ENCODE measurements around the gene EDEM1.

DNA sequence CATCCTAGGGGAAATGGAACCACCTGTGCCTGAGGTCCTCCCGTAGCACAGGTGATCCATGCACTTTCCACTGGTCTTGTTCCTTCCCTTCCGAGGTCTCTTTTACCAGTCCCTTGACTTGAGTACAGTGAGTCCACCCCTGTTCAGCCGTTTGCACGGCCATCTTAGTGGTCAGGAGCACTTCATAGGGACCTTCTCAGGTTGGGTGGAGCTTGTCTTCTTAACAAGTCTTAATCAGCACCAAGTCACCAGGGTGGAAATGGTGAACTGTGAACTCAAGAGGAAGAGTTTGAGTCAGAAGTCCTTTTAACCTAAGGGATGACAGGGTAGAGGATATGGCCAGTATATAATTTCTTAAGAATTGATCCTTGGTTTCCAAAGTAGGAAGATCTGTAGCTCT, 44.0 kb upstream of the EDEM1 start:
- TF ChIP-seq, protein P1, sequence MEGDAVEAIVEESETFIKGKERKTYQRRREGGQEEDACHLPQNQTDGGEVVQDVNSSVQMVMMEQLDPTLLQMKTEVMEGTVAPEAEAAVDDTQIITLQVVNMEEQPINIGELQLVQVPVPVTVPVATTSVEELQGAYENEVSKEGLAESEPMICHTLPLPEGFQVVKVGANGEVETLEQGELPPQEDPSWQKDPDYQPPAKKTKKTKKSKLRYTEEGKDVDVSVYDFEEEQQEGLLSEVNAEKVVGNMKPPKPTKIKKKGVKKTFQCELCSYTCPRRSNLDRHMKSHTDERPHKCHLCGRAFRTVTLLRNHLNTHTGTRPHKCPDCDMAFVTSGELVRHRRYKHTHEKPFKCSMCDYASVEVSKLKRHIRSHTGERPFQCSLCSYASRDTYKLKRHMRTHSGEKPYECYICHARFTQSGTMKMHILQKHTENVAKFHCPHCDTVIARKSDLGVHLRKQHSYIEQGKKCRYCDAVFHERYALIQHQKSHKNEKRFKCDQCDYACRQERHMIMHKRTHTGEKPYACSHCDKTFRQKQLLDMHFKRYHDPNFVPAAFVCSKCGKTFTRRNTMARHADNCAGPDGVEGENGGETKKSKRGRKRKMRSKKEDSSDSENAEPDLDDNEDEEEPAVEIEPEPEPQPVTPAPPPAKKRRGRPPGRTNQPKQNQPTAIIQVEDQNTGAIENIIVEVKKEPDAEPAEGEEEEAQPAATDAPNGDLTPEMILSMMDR (IDR thresholded peaks at IDR 0.05) = no peak
- no peak for TF ChIP-seq EP300 (IDR thresholded peaks at IDR 0.05)

Data from tibial nerve (tissue), 4 donors.